Vagina (tissue), 2 donors: ENCODE data around the gene RET.

Source experiments
- CTCF ChIP-seq, 3 experiments: fragments of 450-650 bp in 2 of 3; fragments of 200-600 bp in 1 of 3; sonication (generic) in 1 of 3; IDR thresholded peaks; one replicate each; pipeline ENCODE4 v1.5.1; 2017 to 2019; ENCODE audit warnings: antibody characterized with exemption in 3 of 3, mild to moderate bottlenecking in 2 of 3, moderate library complexity in 2 of 3
- POLR2AphosphoS5 ChIP-seq, 2 donors: sonication (generic); formaldehyde crosslinking; IDR thresholded peaks; one replicate each; pipeline ENCODE4 v1.9.0; 2017; ENCODE audit warnings: antibody characterized with exemption in 2 of 2, mild to moderate bottlenecking in 2 of 2, low read depth in 1 of 2; ENCODE audit not compliant: insufficient read depth in 1 of 2

GRCh38 chr10:43136995-43137716 is 60.3 kb downstream of the RET start:
- TF ChIP-seq CTCF (IDR thresholded peaks at IDR 0.05) (no peak), POLR2AphosphoS5 (IDR thresholded peaks at IDR 0.05; ENCODE audit: insufficient read depth in 1 of 2, low read depth in 1 of 2) (peak in 1 of 2 donors; percentile 5)
